ENCODE measurements around the gene SCRT2. TPM values are rescaled to one million over a fixed set of nuclear protein-coding genes. Genes with fewer than 3 reads are reported as not detected.
"Not testable (repeated sequence)": the region's sequence is repeated elsewhere in the genome, so short reads cannot be mapped to it uniquely, and the experiment has no call there.

The SCRT2 gene
- polyA plus RNA-seq, 1 donor from 2014 or later: not detected

DNA sequence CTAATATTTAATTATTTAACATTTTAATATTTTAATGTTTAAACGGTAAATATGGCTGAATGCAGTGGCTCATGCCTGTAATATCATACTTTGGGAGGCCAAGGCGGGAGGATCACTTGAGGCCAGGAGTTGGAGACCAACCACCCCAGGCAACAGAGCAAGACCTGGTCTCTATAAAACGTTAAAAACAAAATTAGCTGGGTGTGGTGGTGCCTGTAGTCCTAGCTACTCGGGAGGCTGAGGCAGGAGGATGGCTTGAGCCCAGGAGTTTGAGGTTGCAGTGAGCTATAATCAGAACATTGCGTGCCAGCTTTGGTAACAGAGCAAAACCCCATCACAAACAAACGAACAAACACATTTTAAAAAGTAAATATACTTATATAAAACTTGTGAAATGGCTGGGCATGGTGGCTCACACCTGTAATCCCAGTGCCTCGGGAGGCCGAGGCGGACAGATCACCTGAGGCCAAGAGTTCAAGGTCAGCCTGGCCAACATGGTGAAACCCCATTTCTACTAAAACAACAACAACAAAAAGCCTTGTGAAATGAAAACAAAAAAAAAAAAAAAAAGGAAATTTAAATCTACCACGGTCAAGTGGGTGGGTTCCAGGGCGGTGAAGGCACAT is 30.8 kb downstream of the SCRT2 start:
- Mint-ChIP-seq H3K36me3 (no peaks in the 10 kb centered on the region), H3K27ac (no peak overlapping the region), H3K4me3 (no peak overlapping the region), H3K27me3 (peaks cover 14% of the 10 kb centered on the region), H3K9me3 (peaks cover 0 to 1% (median 0%) of the 10 kb centered on the region in 3 donors), H3K4me1 (peaks cover 0 to 11% (median 6%) of the 10 kb centered on the region in 3 donors)

DNA sequence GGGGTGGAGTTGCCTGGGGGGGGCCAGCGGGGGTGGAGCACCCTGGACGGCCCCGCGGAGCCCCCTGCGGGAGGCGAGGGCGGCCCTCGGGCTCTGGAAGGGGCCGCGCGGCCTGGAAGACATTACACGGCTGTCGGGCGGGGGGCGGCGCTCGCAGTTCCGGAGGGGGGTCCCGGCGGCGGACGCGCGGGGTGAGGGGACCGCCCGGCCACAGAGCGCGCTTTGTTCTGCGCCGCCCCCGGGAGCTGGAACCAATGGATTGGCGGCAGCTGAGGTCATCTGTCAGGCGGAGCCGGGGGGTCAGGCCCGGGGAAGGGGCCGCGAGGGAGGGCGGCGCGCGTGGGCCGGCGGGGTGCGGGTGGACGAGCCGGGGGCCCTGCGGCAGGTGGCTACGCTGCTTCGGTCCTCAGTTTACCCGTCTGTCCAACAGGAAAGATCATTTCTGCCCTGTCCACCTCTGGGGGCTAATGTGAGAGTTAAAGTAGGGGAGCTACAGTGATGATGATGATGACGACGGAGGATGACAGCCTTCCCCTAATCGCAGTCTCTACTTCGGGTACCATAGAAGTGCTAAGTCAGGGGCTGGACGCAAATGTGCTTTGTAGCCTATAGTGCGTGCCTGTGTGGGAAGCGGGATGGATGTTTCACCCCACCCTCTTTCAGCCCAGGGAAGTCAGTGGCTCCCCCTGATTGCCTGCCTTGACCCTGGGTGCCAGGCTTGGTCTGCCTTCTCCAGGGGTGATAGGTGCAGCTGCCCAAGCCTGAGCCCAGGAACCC is 33.0 kb downstream of the SCRT2 start:
- H3K4me1 Mint-ChIP-seq: peaks cover 0 to 10% (median 6%) of the 10 kb centered on the region in 3 donors
- H3K9me3 Mint-ChIP-seq: no peaks in the 10 kb centered on the region
- H3K4me3 Mint-ChIP-seq: peak overlapping the region in 1 of 4 donors; percentile 54
- peaks cover 16% of the 10 kb centered on the region for H3K27me3 Mint-ChIP-seq
- no peaks in the 10 kb centered on the region for H3K36me3 Mint-ChIP-seq
- no peak overlapping the region for H3K27ac Mint-ChIP-seq

- not testable (repeated sequence) for H3K4me1 Mint-ChIP-seq, H3K9me3 Mint-ChIP-seq, H3K27ac Mint-ChIP-seq, H3K4me3 Mint-ChIP-seq, H3K36me3 Mint-ChIP-seq
- peaks cover 17% of the 10 kb centered on the region for H3K27me3 Mint-ChIP-seq
Measured at GRCh38 chr20:642013-642397, 33.6 kb downstream of the SCRT2 start.

- no peaks in the 10 kb centered on the region for H3K36me3 Mint-ChIP-seq
- H3K4me1 Mint-ChIP-seq: peaks cover 0 to 10% (median 6%) of the 10 kb centered on the region in 3 donors
- no peak overlapping the region for H3K27ac Mint-ChIP-seq
- H3K9me3 Mint-ChIP-seq: no peaks in the 10 kb centered on the region
- peaks cover 17% of the 10 kb centered on the region for H3K27me3 Mint-ChIP-seq
- H3K4me3 Mint-ChIP-seq: peak overlapping the region in 2 of 4 donors; percentile 51 to 79
Measured at GRCh38 chr20:641516-641875, 34.1 kb downstream of the SCRT2 start.

DNA sequence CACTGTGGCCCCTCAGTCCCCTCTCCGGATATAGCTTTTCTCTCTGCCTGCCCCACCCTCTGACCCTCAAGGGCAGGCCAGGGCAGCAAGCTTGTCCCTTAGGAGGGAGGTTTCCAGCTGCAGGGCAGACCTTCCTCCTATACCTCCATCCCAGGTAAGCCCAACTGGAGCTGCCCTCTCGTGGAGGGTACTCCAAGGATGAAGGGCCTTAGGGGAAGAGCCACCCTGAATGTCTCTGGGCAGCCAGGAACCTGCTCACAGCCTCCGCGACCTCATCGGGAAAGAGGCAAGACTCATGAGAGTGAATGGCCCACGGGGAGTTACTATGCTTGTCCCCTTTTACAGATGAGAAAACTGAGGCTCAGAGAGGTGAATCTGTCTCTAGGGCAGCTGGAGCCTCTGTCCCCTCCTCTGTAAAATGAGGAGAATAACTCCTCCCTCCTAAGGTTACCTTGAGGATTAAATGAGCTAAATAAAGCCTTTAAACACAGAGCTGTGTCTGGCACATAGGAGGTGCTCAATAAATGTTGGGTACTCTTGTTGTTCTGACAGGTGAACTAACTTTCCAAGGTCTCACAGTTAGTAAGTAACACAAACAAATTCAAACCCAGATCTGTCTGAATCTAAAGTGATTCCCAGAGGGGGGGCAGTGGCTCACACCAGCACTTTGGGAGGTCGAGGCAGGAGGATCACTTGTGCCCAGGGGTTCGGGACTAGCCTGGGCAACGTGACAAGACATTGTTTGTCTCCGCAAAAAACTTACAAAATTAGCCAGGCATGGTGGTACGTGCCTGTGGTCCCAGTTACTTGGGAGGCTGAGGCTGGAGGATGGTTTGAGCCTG is 34.7 kb downstream of the SCRT2 start:
- H3K27me3 Mint-ChIP-seq: peaks cover 20% of the 10 kb centered on the region
- no peaks in the 10 kb centered on the region for H3K36me3 Mint-ChIP-seq
- H3K4me3 Mint-ChIP-seq: peak overlapping the region in 1 of 4 donors; percentile 51
- peaks cover 0 to 10% (median 6%) of the 10 kb centered on the region in 3 donors for H3K4me1 Mint-ChIP-seq
- H3K27ac Mint-ChIP-seq: no peak overlapping the region
- H3K9me3 Mint-ChIP-seq: no peaks in the 10 kb centered on the region

DNA sequence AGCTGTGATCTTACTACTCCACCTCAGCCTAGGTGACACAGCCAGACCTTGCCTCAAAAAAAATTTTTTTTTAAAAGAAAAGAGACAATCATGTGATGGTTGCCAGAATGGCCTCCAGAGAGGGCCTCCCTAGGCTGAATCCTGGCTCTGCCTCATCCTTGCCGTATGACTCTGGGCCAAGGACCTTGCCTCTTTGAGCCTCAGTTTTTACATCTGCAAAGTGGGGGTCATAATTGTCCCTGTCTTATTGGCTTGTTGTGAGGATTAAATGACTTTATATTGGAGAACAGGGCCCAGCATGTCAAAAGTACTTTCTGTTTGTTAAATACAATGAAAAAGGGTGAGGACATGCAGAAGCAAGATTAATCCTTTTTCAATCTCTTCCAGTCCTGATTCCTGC is 37.0 kb downstream of the SCRT2 start:
- no peaks in the 10 kb centered on the region for H3K9me3 Mint-ChIP-seq
- peaks cover 25% of the 10 kb centered on the region for H3K27me3 Mint-ChIP-seq
- H3K27ac Mint-ChIP-seq: no peak overlapping the region
- H3K4me1 Mint-ChIP-seq: peaks cover 0 to 6% (median 3%) of the 10 kb centered on the region in 3 donors
- no peaks in the 10 kb centered on the region for H3K36me3 Mint-ChIP-seq
- H3K4me3 Mint-ChIP-seq: no peak overlapping the region

DNA sequence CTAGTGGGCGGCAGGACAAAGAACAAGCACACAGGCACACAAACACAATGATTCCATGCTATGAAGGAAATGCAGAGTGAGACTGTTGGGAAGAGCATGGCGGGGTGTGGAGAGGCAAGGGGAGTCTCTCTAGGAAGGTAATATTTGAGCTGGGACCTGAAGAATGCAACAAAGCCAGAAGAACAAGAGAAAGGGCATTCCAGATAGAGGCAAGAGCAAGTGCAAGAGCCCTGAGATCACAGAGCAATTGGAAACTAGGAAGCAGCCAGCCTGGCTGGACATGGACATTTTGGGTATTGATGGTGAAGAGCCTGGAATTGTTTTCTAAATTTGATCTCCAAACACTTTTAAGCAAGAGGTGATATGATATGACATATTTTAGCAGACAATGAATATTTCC is 38.0 kb downstream of the SCRT2 start:
- Mint-ChIP-seq H3K9me3 (no peaks in the 10 kb centered on the region), H3K27ac (peak overlapping the region in 1 of 3 donors; percentile 38), H3K36me3 (no peaks in the 10 kb centered on the region), H3K27me3 (peaks cover 17% of the 10 kb centered on the region), H3K4me1 (peaks cover 0 to 4% (median 1%) of the 10 kb centered on the region in 3 donors), H3K4me3 (no peak overlapping the region)

GRCh38 chr20:635893-636338 is 39.7 kb downstream of the SCRT2 start:
- no peak overlapping the region for H3K27ac Mint-ChIP-seq
- H3K27me3 Mint-ChIP-seq: peaks cover 13% of the 10 kb centered on the region
- no peaks in the 10 kb centered on the region for H3K4me1 Mint-ChIP-seq
- H3K4me3 Mint-ChIP-seq: no peak overlapping the region
- H3K9me3 Mint-ChIP-seq: no peaks in the 10 kb centered on the region
- H3K36me3 Mint-ChIP-seq: no peaks in the 10 kb centered on the region

- H3K4me1 Mint-ChIP-seq: no peaks in the 10 kb centered on the region
- no peaks in the 10 kb centered on the region for H3K9me3 Mint-ChIP-seq
- H3K36me3 Mint-ChIP-seq: no peaks in the 10 kb centered on the region
- peaks cover 14% of the 10 kb centered on the region for H3K27me3 Mint-ChIP-seq
- H3K4me3 Mint-ChIP-seq: no peak overlapping the region
- H3K27ac Mint-ChIP-seq: no peak overlapping the region
Measured at GRCh38 chr20:635028-635892, 40.3 kb downstream of the SCRT2 start.

- Mint-ChIP-seq H3K36me3 (no peaks in the 10 kb centered on the region), H3K27ac (no peak overlapping the region), H3K27me3 (peaks cover 16% of the 10 kb centered on the region), H3K4me3 (no peak overlapping the region), H3K9me3 (no peaks in the 10 kb centered on the region), H3K4me1 (no peaks in the 10 kb centered on the region)
Measured at GRCh38 chr20:634148-634925, 41.3 kb downstream of the SCRT2 start.

- H3K27me3 Mint-ChIP-seq: peaks cover 12% of the 10 kb centered on the region
- peaks cover 0 to 2% (median 0%) of the 10 kb centered on the region in 3 donors for H3K9me3 Mint-ChIP-seq
- H3K27ac Mint-ChIP-seq: no peak overlapping the region
- peaks cover 1% of the 10 kb centered on the region for H3K36me3 Mint-ChIP-seq
- no peak overlapping the region for H3K4me3 Mint-ChIP-seq
- no peaks in the 10 kb centered on the region for H3K4me1 Mint-ChIP-seq
Measured at GRCh38 chr20:631101-631500, 44.5 kb downstream of the SCRT2 start.

DNA sequence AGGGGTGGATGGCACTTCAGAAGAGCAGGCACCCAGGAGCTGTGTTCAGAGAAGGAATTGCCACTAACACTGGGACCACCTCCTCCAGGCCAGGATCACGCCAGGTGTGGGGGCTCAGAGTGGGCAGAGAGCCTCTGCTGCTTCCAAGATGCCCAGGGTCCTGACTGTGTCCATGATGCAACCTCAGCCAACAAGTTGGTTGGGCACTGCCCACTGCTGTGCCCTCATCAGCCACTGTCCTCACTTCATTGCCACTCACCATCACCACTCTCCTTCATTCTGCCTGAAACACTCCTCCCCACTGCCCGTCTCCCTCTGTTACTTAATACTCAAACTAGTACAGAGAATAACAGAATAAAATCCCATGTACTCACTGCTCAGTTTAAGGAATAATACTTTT is 49.0 kb downstream of the SCRT2 start:
- H3K27me3 Mint-ChIP-seq: peaks cover 6% of the 10 kb centered on the region
- H3K4me3 Mint-ChIP-seq: no peak overlapping the region
- peaks cover 0 to 2% (median 0%) of the 10 kb centered on the region in 3 donors for H3K9me3 Mint-ChIP-seq
- no peak overlapping the region for H3K27ac Mint-ChIP-seq
- H3K4me1 Mint-ChIP-seq: no peaks in the 10 kb centered on the region
- peaks cover 1% of the 10 kb centered on the region for H3K36me3 Mint-ChIP-seq

DNA sequence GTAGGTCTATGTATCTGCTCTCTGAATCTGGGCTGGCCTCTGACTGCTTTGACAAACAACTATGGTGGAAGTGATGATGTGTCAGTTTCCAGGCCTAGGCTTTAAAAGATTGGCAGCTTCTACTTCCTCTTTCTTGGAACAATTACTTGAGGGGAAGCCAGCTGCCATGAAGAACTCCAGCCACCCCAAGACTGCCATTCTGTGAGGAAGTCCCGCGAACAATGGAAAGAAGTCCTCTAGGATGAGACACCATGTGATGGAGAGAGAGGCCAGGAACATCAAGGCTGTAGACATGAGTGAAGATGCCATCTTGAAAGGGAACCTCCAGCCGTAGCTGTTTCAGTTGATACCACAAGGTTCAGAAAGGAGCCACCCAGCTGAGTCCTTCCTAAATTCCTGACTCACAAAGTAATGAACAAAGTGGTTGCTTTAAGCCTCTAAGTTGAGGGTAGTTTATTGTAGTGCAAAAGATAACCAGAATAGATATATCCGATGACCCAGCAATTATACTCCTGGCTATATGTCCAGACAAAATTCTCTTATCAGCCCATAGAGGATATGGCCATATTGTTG is 50.2 kb downstream of the SCRT2 start:
- no peak overlapping the region for H3K27ac Mint-ChIP-seq
- H3K9me3 Mint-ChIP-seq: peaks cover 0 to 2% (median 0%) of the 10 kb centered on the region in 3 donors
- H3K27me3 Mint-ChIP-seq: peaks cover 17% of the 10 kb centered on the region
- peaks cover 1% of the 10 kb centered on the region for H3K36me3 Mint-ChIP-seq
- H3K4me3 Mint-ChIP-seq: no peak overlapping the region
- no peaks in the 10 kb centered on the region for H3K4me1 Mint-ChIP-seq
